LNCAP (cell line): ENCODE results near the gene HERC5.
A peak's percentile ranks its signal among the peaks of the same experiment; 100 is the strongest.

ENCODE experiments used
- TF ChIP-seq, protein P1 (sequence below): fragments of 450-650 bp; IDR thresholded peaks from 2 replicates; pipeline ENCODE4 v1.5.1; 2017; ENCODE audit warnings: mild to moderate bottlenecking

The HERC5 gene

DNA sequence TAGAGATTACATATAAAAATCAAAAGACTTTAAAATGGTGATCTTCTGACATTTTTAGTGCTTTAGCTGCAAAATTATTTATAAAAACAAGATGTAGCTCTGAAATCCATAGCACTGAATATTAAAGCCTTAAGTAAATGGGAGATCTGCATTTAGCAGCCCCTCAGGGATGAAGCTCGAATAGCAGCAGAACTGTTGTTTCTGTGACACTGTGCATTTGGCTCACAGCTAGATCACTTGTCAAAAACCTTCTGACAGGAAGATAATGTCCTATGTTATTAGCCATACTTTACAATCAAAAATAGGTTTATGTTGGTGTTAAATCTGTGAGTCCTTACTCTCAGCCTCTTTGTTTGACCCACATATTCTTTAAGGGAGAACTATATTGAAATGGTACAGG lies 80.8 kb downstream of the HERC5 start:
- TF ChIP-seq, protein P1, sequence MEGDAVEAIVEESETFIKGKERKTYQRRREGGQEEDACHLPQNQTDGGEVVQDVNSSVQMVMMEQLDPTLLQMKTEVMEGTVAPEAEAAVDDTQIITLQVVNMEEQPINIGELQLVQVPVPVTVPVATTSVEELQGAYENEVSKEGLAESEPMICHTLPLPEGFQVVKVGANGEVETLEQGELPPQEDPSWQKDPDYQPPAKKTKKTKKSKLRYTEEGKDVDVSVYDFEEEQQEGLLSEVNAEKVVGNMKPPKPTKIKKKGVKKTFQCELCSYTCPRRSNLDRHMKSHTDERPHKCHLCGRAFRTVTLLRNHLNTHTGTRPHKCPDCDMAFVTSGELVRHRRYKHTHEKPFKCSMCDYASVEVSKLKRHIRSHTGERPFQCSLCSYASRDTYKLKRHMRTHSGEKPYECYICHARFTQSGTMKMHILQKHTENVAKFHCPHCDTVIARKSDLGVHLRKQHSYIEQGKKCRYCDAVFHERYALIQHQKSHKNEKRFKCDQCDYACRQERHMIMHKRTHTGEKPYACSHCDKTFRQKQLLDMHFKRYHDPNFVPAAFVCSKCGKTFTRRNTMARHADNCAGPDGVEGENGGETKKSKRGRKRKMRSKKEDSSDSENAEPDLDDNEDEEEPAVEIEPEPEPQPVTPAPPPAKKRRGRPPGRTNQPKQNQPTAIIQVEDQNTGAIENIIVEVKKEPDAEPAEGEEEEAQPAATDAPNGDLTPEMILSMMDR, result no peak

DNA sequence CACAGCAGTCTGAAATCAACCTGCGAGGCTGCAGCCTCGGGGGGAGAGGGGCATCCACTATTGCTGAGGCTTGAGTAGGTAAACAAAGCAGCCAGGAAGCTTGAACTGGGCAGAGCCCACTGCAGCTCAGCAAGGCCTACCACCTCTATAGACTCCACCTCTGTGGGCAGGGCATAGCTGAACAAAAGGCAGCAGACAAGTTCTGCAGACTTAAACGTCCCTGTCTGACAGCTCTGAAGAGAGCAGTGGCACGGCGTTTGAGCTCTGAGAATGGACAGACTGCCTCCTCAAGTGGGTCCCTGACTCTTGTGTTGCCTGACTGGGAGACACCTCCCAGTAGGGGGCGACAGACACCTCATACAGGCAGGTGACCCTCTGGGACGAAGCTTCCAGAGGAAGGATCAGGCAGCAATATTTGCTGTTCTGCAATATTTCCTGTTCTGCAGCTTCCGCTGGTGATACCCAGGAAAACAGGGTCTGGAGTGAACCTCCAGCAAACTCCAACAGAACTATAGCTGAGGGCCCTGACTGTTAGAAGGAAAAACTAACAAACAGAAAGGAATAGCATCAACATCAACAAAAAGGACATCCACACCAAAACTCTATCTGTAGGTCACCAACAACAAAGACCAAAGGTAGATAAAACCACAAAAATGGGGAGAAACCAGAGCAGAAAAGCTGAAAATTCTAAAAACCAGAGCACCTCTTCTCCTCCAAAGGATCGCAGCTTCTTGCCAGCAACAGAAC lies 82.6 kb downstream of the HERC5 start:
- TF ChIP-seq, protein P1, result peak; percentile 82

DNA sequence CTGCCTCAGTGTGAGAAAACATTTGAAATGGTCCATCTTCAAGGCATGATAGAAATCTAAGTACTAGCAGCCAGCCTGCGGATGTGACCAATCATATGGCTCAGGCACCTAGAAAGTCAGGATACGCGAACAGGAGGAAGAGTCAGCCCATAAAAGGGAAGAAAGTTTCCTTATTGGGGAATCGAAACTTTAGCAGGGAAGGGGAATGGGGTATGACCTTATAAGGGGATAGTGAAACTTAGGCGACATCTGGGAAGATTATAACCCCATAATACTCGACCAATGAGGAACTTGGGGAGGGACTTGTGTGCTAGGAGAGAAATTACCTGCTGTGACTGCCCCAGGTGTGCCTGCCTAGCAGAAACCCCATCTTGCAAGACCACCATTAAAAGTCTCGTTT lies 92.9 kb downstream of the HERC5 start:
- TF ChIP-seq, protein P1, result no peak
